ENCODE measurements around the gene IRF6. TPM values are rescaled to one million over a fixed set of nuclear protein-coding genes. Genes with fewer than 3 reads are reported as not detected.

Gene IRF6
- total RNA-seq, 2 experiments from 2014 or later, result 1.7 to 2.0 TPM

DNA sequence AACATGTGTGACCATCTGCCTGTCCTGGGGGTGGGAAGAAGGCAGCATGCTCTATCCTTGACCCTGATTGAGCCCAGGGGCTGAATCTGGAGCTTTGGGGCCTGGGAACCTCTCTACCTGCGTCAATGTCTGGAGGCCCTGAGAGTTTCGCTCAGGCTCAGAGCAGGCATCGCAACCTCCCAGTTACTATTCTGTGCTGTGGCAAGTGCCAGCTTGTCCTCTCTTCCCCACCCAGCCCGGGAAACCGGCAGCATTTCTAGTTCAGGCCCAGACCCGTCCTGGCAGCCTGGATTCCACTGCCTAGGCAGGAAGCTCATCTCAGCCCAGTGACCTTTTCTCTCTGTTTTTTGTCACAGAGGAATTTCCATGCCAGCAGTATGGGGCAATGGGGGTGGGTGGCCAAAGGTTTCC, 10.0 kb upstream of the IRF6 start:
- H3K4me1 Mint-ChIP-seq, result no peaks in the 10 kb centered on the region
- ATAC-seq (ENCODE audit: low read depth) (no peak), DNase-seq (no peak)
- POLR2A ChIA-PET, result no interaction called here
- peaks cover 4% of the 10 kb centered on the region for H3K27me3 Mint-ChIP-seq
- H3K36me3 Mint-ChIP-seq, result no peaks in the 10 kb centered on the region
- H3K4me3 Mint-ChIP-seq, result no peak overlapping the region
- H3K27ac Mint-ChIP-seq, result peak overlapping the region; percentile 59
- no peaks in the 10 kb centered on the region for H3K9me3 Mint-ChIP-seq

DNA sequence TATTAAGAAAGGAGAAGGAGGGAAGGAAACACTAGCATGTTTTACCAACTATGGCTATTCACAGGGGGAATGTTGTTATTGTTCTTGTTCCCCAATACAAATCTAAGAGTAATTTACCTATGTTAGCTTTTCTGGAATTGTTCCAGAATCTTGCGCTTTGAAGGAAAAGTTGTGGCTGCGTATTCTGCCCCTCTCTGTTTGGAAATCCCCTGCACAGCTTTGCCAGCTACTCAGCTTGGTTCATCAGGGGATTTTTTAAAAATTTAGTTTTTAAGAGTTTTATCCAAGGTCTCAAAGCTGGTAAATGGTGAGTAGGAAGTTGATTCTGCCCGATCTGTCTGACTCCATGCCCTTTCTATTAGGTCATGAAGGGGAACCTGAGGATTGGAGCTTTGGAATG, 9.5 kb upstream of the IRF6 start:
- no peaks in the 10 kb centered on the region for H3K36me3 Mint-ChIP-seq
- peaks cover 7% of the 10 kb centered on the region for H3K27me3 Mint-ChIP-seq
- POLR2A ChIA-PET, result no interaction called here
- H3K9me3 Mint-ChIP-seq, result no peaks in the 10 kb centered on the region
- ATAC-seq (ENCODE audit: low read depth) (no peak), DNase-seq (no peak)
- H3K27ac Mint-ChIP-seq, result no peak overlapping the region
- no peak overlapping the region for H3K4me3 Mint-ChIP-seq
- H3K4me1 Mint-ChIP-seq, result no peaks in the 10 kb centered on the region

DNA sequence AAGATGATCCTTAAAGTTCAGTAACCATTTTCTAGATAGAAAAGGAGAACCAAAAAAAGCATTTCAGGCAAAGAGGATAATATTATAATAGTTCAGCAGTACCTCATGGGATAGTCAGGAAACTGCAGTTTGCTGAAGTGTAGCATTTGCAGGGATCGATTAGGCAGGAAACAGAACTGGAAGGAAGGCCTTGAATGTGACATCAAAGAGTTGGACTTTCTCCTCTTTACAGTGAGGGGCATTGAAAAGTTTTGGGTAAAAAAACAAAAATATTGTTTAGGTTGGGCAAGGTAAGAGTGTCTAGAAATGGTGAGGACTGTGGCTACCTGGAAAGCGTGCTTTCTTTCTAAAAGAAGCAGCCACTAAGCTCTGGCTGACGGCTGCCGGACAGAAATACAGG, 8.0 kb upstream of the IRF6 start:
- no peaks in the 10 kb centered on the region for H3K9me3 Mint-ChIP-seq
- no peak overlapping the region for H3K27ac Mint-ChIP-seq
- ATAC-seq (ENCODE audit: low read depth), result no peak
- H3K36me3 Mint-ChIP-seq, result no peaks in the 10 kb centered on the region
- H3K4me3 Mint-ChIP-seq, result no peak overlapping the region
- no peaks in the 10 kb centered on the region for H3K4me1 Mint-ChIP-seq
- POLR2A ChIA-PET, result no interaction called here
- peaks cover 4% of the 10 kb centered on the region for H3K27me3 Mint-ChIP-seq
- no peak for DNase-seq

DNA sequence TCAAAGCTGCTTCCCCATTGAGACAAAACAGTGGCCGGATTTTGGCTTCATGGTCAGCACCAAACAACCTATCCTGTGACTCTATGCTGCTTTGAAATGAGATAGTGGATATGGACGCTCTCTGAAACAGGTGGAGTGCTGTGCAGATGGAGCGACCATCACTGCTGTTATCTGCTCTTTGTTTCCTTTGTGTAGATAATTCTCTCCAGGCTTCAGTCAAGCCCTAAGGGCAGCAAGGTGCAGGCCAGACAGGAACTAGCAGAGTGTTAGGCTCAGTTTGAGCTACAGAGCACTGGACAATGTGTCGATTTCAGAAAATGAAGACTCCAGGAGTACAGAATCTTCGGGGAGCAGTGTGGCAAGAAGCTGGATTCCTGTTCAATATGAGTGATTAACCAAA, 4.8 kb upstream of the IRF6 start:
- H3K9me3 Mint-ChIP-seq, result no peaks in the 10 kb centered on the region
- no peak overlapping the region for H3K4me3 Mint-ChIP-seq
- peaks cover 5% of the 10 kb centered on the region for H3K4me1 Mint-ChIP-seq
- no peaks in the 10 kb centered on the region for H3K36me3 Mint-ChIP-seq
- POLR2A ChIA-PET, result no interaction called here
- ATAC-seq (ENCODE audit: low read depth) (no peak), DNase-seq (no peak)
- H3K27ac Mint-ChIP-seq, result no peak overlapping the region
- peaks cover 2% of the 10 kb centered on the region for H3K27me3 Mint-ChIP-seq

DNA sequence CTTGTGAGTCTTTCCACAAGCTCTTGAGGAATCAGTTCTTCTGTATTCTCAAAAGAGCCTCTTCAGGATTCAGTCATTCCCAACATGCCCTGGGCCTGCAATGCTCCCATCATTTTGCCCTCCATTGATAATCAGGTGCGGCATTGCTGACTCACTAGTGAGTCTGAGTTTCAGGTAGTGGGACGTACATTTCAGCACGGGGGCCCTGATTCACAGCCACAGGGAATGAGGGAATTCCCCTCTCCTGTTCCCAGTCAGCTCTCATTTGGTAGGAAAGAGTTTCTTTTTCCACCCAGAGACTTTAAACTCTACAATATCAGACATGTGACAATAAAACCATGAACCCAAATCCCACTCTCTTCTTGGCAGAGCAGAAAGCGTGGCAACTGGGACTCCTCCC, 3.7 kb upstream of the IRF6 start:
- Mint-ChIP-seq H3K9me3 (no peaks in the 10 kb centered on the region), H3K27me3 (peaks cover 2% of the 10 kb centered on the region), H3K36me3 (no peaks in the 10 kb centered on the region), H3K4me3 (no peak overlapping the region), H3K4me1 (peaks cover 7% of the 10 kb centered on the region), H3K27ac (no peak overlapping the region)
- POLR2A ChIA-PET, result no interaction called here
- no peak for DNase-seq
- ATAC-seq (ENCODE audit: low read depth), result no peak

DNA sequence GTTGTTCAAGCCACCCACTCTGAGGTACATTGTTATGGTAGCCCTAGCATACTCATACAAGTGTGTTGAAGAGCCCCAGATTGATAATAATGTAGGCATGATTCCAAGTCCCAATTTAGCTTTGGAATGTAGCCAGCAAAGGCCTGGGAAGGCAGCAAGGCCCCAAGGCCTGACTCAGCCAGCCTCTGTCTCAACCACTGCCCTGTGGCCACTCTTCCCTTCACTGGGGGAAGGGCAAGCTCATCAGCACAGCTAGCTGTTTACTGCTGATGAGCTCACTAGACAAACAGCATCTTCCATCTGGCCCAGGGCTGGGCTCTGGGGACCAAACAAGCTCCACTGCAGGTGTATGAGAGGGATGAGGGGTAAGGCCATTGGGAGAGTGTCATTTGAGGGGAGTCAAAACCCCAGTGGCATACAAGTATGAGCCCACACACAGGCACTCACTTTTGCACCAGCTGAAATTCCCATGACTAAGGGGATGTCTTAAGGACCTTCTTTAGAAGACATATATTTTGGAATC, 2.2 kb upstream of the IRF6 start:
- DNase-seq (no peak), ATAC-seq (ENCODE audit: low read depth) (no peak)
- no peak overlapping the region for H3K4me3 Mint-ChIP-seq
- H3K27me3 Mint-ChIP-seq, result peaks cover 2% of the 10 kb centered on the region
- no peaks in the 10 kb centered on the region for H3K36me3 Mint-ChIP-seq
- POLR2A ChIA-PET, result no interaction called here
- no peak overlapping the region for H3K27ac Mint-ChIP-seq
- H3K9me3 Mint-ChIP-seq, result no peaks in the 10 kb centered on the region
- peaks cover 7% of the 10 kb centered on the region for H3K4me1 Mint-ChIP-seq

DNA sequence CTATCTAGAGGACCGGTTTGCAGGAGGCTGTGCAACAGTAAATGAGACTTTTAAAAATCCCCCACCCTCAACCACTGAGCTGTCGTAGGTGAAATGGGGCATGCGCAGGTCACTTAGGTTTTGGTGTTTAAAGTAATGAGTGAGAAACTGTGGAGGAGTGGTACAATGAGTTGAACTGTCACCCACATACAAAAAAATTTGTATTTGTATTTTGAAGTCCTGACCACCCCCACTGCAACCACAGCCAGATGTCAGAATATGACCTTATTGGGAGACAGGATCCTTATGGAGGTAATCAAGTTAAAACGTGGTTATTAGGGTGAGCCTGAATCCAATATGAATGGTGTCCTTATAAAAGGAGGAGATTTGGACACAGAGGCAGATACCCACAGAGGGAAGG, 1.6 kb upstream of the IRF6 start:
- Mint-ChIP-seq H3K4me3 (no peak overlapping the region), H3K9me3 (no peaks in the 10 kb centered on the region), H3K4me1 (peaks cover 7% of the 10 kb centered on the region), H3K27ac (no peak overlapping the region), H3K36me3 (no peaks in the 10 kb centered on the region), H3K27me3 (peaks cover 2% of the 10 kb centered on the region)
- ATAC-seq (ENCODE audit: low read depth) (no peak), DNase-seq (no peak)
- POLR2A ChIA-PET, result interaction anchor here (2.0 kb wide), 1 partner anchor 39 kb away, joined by 14 read pairs; no protein-coding TSS in a partner anchor

DNA sequence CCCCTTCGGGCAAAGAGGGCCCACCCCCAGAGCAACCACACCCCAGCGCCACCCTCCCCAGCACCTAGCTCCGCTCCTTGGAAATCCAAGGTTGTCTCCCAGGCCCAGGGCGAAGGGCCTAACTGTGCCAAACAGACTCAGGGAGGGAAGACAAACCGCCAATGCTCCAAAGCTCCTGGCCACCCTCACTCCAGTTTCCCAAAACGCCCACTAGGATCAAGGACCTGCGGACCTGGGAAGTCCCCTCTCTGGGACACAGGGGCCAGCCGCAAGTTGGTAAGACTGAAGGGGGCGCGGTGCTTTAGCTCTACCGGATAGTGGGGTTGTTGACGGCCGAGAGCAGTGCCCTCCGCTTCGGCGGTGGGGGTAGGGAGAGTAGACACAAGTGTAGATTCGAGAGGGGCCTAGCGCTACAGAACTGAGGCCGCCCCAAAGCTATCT, 581 bp downstream of the IRF6 start:
- no peak for ATAC-seq (ENCODE audit: low read depth)
- H3K27ac Mint-ChIP-seq, result peak overlapping the region; percentile 91
- POLR2A ChIA-PET, result interaction anchor here (1.4 to 2.0 kb wide), 3 partner anchors 18 to 37 kb away, joined by 4 to 14 read pairs (median 7); no protein-coding TSS in a partner anchor
- no peaks in the 10 kb centered on the region for H3K27me3 Mint-ChIP-seq
- DNase-seq, result no peak
- H3K36me3 Mint-ChIP-seq, result no peaks in the 10 kb centered on the region
- peak overlapping the region; percentile 91 for H3K4me3 Mint-ChIP-seq
- H3K9me3 Mint-ChIP-seq, result no peaks in the 10 kb centered on the region
- peaks cover 7% of the 10 kb centered on the region for H3K4me1 Mint-ChIP-seq

DNA sequence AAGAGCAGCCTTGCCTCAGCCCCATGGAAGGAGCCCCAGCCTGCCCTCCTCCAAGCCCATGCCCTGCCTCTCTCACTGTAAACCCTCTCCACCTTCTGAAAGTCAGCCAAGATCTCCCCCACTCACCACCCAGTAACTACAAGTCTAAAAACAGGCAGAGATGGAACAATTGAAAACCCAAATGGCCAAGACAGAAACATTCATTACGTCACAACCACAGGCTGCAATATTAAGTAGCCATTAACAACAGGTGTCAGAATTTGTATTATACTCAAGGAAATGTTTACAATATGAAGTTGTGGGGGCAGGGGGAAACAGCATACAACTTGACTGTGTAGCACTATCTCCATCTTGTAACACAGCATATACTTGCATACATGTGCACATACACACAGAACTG, 2.4 kb downstream of the IRF6 start:
- ATAC-seq (ENCODE audit: low read depth), result no peak
- H3K9me3 Mint-ChIP-seq, result no peaks in the 10 kb centered on the region
- no peaks in the 10 kb centered on the region for H3K27me3 Mint-ChIP-seq
- no peak for DNase-seq
- H3K27ac Mint-ChIP-seq, result no peak overlapping the region
- no peaks in the 10 kb centered on the region for H3K36me3 Mint-ChIP-seq
- no peak overlapping the region for H3K4me3 Mint-ChIP-seq
- peaks cover 7% of the 10 kb centered on the region for H3K4me1 Mint-ChIP-seq
- POLR2A ChIA-PET, result no interaction called here

DNA sequence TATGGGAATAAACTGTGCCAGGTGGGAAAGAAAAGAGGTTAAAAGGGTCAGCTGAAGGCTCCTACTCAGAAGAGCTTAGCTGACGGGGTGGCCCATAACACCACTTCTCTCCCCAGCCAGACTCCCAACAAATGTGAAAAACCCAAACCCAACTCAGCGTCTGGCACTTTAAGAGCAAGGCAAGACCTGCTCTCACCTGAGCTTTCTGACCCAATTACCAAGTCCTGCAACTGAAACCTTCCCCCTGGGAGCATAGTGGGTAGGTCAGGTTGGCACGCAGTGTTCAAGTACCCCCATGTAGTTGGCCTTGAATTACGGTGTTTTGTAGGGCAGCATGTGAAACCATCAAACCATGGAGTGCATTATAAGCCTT, 3.2 kb downstream of the IRF6 start:
- Mint-ChIP-seq H3K27ac (no peak overlapping the region), H3K36me3 (no peaks in the 10 kb centered on the region), H3K4me3 (no peak overlapping the region), H3K27me3 (no peaks in the 10 kb centered on the region), H3K9me3 (no peaks in the 10 kb centered on the region), H3K4me1 (peaks cover 7% of the 10 kb centered on the region)
- POLR2A ChIA-PET, result no interaction called here
- no peak for ATAC-seq (ENCODE audit: low read depth)
- DNase-seq, result no peak

DNA sequence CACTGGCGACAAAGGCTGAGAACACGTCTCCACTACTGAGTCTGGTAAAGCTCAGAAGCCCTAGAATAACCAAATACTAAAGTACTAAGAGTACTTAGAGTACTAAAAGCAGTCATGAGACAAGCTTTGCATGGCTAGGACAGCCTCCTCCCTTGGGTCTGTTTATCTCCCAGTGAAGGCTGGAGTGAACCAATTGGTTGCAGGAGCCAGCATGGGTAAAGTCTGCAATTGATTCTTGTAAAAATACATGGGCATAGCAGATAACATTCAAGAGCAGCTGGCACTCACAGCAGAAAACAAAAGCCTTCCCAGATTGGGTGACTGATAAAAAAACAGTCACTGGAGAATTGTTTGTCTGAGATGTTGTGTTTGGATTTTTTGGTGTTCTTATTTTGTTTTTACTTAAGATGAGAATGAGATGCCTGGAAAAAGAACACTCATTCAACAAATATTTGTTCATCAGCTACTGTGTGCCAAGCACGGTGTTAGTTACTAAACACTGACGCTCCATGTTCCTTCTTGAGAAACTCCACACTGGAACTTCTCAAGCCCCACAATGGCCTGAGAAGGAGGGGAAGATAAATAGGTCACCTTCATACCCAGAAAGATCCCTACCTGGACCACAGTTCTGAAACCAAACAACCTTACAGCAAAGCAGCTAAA, 3.7 kb downstream of the IRF6 start:
- Mint-ChIP-seq H3K36me3 (no peaks in the 10 kb centered on the region), H3K4me3 (no peak overlapping the region)

DNA sequence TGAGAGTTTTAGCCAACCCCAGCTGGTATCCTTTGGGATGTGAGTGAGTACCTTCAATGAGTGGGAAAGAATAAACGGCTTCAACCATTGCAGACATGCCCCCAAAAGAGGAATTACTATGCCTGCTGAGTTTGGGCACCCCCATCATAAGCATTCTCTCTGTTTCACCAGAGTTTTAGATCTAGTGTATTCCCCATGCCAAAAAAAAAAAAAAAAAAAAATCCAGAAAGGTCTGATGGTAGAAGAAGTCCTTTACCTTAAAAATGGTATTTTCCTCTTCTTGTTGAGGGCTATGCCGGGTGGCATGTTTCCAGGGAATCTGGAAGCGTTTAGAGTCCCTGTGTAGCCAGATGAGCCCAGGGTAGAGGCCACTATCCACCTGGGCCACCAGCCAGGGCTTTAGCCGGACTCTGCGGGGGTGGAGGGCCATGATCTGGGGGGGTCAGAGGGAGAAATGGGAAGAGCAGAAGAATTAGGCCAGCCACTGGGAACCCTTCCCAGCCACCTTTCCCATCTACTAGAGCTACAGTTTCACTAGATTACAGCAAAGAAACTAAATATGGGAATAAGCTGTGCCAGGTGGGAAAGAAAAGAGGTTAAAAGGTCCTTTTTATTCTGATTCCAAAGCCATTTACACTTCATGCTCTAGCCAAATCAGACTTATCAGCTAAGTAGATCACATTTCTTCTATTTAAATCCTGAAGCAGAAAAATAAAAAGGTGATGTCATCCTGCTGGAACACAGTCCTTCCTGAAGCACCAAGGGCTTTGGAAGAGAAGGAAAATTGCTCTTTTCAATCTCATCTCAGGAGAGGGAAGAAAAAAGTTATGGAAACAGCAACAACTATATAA, 4.7 kb downstream of the IRF6 start:
- POLR2A ChIA-PET, result interaction anchor here (0.7 kb wide), 1 partner anchor 17 kb away, joined by 3 read pairs; the partner anchor contains the start of gene C1orf74
- ATAC-seq (ENCODE audit: low read depth) (no peak), DNase-seq (no peak)
- no peaks in the 10 kb centered on the region for H3K9me3 Mint-ChIP-seq
- H3K27me3 Mint-ChIP-seq, result no peaks in the 10 kb centered on the region
- H3K36me3 Mint-ChIP-seq, result no peaks in the 10 kb centered on the region
- H3K27ac Mint-ChIP-seq, result no peak overlapping the region
- H3K4me1 Mint-ChIP-seq, result peaks cover 7% of the 10 kb centered on the region
- no peak overlapping the region for H3K4me3 Mint-ChIP-seq

More for the DNA sequence above, 3.7 kb downstream of the IRF6 start:
- H3K9me3 Mint-ChIP-seq, result no peaks in the 10 kb centered on the region
- no peak for ATAC-seq (ENCODE audit: low read depth)
- POLR2A ChIA-PET, result no interaction called here
- H3K27me3 Mint-ChIP-seq, result no peaks in the 10 kb centered on the region
- peaks cover 7% of the 10 kb centered on the region for H3K4me1 Mint-ChIP-seq
- no peak for DNase-seq
- H3K27ac Mint-ChIP-seq, result no peak overlapping the region

DNA sequence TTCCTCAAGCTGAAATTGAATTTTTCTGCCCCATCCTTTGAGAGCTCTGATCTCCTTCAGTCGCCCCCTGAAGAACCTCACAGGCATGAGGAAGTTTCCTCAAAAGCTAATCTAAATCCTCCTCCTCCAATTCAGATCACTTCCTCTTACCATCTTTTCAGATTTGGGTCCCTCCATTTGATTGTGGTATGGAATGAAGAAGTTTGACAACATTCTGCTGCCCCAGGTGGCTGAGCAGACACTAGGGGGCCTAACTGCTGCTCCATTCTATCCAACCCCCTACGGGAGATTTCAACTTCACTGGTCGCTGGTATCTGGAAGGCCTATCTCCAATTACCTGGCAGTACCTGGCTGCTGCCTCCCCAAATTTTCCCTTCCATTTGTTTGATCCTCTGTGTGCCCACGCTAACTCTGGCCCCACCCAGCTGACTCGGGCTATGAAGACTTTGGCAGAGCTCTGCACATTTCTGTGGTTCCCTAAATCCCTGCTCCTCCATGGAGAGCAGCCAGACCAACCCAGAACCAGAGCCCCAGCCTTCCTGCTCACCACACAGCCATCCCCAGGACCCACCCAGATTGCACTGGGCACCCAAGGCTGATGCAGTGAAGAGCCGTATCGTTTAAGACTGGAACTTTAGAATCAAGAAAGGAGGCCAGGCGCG, 7.8 kb downstream of the IRF6 start:
- ATAC-seq (ENCODE audit: low read depth), result no peak
- POLR2A ChIA-PET, result no interaction called here
- H3K27me3 Mint-ChIP-seq, result no peaks in the 10 kb centered on the region
- H3K4me3 Mint-ChIP-seq, result no peak overlapping the region
- no peaks in the 10 kb centered on the region for H3K36me3 Mint-ChIP-seq
- no peak for DNase-seq
- no peak overlapping the region for H3K27ac Mint-ChIP-seq
- H3K9me3 Mint-ChIP-seq, result peaks cover 2% of the 10 kb centered on the region
- peaks cover 1% of the 10 kb centered on the region for H3K4me1 Mint-ChIP-seq
